Putamen (tissue), 1 donor: ENCODE results near the gene ZNF23.

Source experiments
- DNase-seq: peaks from one replicate; pipeline ENCODE4 v3.0.0-alpha.2; 2016; ENCODE audit warnings: low spot score

Gene ZNF23

DNA sequence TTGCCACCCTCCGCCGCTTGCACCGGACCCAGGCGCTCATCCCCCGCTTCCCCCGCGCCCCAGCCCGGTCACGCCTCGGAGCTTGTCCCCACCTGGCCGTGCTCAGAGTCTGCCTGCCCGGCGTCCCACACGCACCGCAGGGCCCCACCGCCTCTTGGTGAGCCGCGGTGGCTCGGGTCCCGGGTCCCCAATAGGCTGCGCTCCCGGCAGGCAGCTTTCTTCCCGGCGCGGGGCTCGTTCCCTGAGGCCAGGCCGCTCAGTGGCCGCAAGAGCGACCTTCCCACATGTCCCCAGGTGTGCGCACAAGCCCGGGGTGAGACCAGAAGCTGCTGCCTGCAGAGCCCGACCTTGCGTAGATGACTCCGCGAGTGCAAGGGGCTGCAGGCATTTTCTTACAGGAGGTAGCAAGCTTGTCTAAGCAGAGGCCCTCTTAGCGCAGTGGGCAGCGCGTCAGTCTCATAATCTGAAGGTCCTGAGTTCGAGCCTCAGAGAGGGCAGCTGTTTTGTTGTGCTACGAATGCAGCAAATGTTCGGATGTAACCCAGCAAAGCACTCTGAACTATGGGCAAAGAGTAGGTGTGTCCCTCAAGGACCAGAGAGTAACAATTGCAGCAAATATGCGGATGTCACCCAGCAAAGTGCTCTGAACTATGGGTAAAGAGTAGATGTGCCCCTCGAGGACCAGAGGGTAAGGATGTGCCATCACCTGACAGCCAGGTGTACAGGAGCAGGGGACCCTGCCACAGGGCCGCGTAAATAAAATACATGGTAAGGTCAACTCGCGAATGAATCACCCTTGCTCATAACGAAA lies 35.8 kb downstream of the ZNF23 start:
- no peak for DNase-seq

DNA sequence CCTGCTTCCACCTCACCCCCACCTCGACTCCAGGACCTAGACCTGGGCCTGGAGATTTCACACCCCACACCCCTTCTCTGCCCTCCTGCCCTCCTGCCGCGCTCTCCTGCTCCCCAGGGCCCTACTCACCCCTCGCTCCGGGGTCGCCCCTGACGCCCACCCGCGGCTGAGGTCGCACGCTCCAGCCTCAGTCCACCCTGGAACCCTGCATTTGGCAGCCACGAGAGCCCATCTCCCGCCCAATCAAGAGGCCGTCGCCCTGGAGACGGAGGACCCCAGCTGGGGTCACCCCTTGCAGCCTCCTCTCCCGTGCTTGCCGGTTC lies 36.3 kb downstream of the ZNF23 start:
- DNase-seq: no peak

DNA sequence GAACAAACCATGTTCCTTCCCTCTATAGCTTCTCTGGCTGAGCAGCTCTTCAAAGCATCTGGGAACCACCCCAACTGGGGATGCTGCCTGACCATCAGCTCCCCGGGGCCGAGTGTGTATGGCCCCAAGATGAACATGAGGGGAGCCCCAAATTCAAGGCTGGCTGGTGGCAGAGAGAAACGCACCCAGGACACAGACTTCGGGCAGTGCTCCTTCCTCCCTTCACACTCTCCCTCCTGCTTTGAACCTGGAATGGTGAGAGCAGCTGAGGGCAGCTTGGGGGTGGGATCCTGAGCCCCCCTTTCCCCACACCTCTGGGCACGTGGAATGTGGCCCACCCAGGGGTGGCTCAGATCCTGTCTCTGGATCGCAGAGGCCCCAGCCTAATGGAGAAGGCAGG lies 37.4 kb downstream of the ZNF23 start:
- no peak for DNase-seq

DNA sequence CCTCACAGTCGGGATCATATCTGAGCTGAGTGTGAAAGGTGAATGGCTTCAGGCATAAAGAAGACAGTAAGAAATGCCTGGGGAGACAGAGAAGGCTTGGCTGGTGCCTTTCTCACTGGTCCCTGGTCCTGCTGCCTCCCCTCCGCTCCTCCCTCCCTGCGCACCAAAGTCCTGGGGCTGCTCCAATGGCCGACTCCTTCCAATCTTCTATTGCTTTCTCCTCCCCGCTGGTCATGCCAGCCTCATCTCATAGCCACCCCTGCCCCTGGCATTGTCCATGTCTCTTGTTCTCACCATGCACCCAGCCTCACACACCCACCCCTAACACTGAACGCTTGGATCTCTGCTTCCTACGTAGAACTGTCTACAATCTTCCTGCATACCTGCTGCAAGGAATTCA lies 38.2 kb downstream of the ZNF23 start:
- no peak for DNase-seq

DNA sequence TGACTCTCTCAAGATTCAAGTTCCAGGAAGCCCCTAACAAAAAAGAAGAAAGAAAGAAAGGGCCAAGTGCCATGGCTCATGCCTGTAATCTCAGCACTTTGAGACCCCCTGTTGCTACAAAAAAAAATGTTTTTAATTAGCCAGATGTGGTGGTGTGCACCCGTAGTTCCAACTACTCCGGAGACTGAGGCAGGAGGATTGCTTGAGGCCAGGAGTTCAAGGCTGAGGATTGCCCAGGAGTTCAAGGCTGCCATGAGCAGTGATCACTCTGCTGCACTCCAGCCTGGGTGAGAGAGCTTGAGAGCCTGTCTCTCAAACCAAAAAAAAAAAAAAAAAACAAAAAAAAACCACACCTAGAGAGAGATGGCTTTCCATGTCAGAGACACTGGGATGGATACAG lies 39.0 kb downstream of the ZNF23 start:
- no peak for DNase-seq

DNA sequence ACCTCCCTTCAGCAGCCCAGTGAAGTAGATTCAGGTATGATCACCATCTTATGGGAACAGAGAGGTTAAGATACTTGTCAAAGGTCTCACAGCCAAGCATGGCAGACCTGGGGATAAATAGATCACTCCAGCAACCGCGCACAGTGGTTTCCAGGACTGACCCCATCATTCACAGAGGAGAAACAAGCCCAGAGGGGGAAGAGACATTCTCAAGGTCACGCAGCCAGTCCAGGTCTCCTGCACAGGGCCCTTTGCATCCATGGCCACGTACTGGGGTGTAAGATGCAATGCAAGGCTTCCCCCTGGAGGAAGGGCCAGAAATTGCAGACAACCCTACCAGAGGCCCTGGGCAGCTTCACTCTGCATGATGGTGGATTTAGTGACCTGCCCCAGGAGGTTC lies 40.1 kb downstream of the ZNF23 start:
- DNase-seq: no peak

DNA sequence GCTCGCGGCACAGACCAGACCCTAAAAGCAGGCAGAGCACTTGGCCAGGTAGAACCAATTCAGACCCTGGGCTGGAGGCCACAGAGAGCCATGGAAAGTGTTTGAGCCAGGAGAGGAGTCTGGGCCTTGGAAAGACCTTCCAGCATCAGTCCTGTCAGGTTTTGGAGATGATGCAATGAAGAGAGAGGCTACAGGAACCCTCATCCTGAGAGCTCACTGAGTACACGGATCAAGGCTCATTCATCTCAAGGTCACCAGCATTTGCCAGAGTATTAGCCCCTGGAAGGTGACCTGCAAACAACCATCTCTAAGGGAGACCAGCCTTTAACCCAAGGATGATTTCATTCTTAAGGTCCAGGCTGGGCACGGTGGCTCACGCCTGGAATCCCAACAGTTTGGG lies 48.0 kb downstream of the ZNF23 start:
- DNase-seq: no peak

DNA sequence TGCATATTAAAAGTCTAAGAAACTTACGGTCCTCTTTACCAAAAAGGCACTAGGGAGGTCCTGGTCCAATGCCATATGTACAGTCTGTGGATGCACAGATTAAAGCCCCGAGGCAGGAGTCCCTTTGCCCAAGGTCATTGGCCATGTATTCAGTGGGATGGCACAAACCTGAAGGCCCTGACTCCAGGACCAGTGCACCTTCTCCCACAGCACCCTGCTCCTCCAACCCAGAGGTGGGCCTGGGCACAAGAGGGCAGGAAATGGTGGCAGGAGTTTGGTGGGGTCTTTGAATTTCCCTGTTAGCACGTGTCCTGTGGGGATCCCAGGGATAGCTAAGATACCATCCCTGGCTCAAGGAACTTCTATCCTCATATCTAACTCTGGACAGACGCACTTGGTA lies 48.7 kb downstream of the ZNF23 start:
- no peak for DNase-seq

DNA sequence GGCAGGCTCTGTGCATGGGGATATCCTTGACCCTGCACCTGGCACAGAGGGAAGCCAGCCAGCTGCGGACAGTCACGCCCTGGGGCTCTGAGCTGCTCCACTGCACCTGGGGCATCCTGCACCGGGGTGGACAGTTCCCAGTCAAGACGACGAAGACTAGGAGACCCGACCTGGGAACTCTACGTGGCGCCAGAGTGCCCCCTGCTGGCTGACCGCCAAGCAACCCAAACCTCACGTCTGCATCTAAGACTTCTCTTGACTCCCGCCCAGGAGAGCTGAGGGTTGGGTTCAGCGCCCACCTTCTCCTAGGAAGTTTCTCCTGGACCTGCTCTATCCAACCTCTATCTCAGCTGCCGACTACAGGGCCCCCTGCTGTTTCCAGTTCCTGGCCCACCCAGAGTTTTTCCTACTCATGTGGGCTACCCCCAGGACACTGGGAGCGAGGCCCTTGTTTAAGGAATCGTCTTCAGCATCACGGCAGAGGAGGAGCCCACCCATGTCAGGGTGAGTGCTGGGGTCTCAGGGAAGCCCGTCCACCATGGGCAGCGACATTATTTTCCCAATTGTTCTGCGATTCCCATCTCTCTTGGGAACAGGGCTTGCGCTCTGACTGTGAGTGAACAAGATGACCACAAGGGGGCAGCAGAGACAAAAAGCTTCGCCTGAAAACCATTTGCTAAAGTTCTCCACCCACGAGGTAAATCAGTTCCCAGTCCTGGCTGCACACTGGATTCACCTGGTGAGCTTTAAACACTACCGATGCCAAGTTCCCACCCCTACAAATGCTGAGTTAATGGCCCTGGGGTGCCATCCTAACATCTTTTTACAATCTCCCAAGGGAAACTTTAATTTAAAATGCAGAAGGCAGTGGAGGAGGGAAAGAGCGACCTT lies 49.5 kb downstream of the ZNF23 start:
- DNase-seq: peak; percentile 47

DNA sequence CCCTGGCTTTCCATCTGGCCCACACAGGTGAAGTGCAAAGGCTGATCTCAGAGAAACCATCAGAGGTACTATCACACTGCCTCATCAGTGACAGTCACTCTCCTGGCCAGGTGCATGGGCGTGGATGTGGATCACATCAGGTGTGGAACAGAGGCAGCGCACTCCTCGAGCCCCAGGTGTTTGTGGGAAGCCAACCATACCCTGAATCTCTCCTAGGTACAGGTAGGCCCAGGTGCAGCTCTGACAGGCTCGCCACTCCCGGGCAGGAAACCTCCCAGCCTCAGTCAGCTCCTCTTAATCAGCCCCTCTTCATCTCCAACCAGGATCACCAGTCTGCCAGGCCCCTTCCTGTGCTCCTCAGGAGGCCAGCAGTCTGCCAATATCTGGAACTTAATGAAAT lies 51.9 kb downstream of the ZNF23 start:
- no peak for DNase-seq

DNA sequence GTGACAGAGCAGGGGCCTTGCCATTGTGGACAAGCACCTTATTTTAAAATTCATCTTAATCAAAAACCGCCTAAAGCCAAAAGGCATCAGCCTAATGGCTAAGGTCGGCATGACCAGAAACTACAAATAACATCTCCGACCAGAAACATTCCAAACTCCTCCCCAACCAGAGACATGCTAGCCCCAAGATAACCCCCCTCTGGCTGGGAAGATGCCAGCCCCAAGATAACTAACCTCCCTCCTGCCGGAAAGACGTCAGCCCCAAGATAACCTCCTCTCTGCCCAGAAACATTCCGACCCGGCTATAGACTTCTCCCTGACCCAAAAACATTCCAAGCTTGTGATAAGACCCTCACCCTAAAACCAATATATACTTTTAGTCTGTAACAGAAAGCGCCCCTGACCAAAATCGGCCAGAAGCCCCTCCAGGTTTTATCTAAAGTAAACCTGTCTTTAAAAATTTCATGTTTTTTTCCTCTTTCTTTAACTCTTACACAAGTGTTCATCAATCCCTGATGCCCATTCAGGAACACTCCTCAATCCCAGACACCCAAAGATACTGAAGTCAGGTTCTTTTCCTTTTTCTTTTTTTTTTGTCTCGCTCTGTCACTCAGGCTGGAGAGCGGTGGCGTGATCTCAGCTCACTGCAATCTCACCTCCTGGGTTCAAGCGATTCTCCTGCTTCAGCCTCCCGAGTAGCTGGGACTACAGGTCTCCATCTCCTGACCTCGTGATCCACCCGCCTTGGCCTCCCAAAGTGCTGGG lies 52.9 kb downstream of the ZNF23 start:
- DNase-seq: no peak

DNA sequence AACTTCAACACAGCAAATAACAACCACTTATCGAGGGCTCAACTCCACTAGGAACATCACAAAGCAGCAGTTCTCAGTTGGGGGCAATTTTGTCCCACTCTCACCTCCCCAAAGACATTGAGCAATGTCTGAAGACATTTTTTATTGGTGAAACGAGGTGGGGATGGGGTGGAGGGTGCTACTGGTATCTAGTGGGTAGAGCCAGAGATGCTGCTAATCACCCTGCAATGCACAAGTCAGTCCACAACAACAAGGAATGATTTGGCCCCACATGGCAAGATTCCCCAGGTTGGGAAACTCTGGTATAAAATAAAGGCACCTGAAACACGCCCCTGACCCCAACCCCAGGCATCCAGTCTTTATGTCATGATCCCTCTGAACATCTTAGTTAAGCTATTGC lies 53.5 kb downstream of the ZNF23 start:
- no peak for DNase-seq

DNA sequence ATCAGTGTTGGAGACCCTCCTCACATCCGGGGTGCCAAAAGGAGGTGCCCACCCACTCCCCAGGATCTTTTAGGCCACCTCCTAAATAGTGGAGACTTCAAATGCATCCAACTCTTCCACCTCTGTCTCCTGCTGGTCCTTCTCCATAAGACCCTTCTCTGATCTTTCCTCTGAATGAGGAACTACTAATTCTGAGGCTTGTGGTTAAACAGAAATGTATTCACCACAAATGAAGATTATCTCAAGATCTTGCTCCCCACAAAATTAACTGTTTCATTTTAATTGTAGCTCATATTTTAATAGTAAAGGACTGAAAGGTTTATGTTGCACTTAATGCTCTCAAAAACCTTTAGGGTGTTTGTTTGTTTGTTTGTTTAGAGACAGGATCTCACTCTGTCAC lies 54.3 kb downstream of the ZNF23 start:
- no peak for DNase-seq

DNA sequence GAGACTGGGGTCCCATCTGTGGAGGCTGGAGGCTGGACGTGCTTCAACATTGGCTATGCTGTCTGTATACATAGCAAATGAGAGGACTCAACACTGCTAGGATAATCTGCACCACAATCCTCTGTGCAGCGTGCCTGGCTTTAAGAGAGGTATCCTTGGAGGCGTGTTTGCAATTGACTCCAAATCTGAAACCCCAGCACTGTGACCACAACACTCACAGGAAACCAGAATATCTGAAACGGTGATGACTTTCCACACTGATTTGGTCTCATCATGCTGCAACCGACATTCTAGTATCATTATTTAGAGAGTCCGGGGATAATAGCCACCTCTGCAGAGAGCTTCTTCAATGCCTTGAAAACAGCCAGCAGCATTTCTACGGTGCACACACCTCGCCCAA lies 55.3 kb downstream of the ZNF23 start:
- DNase-seq: no peak

DNA sequence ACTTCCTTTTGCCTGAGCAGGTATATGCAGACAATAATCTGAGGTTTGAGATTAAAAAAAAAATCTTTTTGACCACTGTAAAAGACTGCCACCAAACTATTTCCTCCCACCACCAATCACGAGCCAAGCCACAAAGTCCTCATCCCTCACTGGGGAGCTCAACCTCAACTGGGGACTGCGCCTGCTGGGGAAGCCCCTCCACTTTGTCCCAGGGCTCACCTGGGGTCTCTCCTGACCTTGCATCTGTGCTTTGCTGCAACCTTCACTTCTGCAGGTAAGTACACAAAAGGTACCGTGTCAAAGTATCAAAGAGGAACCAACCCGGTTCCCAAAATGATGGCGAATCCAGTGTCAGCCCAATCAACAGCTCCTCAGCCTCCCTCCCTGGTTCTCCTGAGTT lies 55.7 kb downstream of the ZNF23 start:
- DNase-seq: no peak

DNA sequence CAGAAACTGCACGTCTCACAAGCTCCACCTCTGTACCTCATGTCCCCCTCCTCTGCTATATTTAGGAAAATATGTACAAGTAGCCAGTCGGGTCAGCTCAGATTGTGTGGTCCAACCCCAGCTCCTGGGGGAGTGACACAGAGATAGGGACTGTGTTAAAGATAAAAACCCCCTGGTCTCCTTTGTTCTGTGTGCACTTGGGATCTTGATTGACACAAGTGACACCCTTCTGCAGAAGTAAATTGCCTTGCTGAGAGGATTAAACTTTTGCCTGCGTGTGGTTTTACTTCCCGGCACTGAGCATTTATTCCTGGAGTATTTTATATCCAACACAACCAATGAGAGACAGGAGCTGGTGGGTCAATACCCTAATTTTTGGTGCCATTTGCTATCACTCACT lies 57.7 kb downstream of the ZNF23 start:
- DNase-seq: no peak

DNA sequence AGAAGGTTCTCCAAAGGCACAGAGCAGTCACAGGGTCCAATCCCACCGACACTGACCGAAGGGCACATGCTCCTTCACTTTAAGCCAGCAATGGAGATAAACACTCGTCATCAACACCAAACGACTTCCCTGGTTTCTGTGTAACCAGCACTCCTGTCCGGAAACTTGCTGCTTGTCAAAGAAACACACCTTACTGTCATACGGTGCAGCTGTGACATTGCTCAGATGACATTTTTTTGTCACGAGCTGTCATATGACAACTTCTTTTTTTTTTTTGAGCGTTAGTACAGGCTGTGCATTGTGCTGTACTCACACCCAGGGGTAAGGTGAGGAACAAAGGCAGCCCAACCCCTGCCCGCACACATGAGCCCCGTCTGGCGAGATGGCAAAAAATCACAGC lies 59.4 kb downstream of the ZNF23 start:
- DNase-seq: no peak

DNA sequence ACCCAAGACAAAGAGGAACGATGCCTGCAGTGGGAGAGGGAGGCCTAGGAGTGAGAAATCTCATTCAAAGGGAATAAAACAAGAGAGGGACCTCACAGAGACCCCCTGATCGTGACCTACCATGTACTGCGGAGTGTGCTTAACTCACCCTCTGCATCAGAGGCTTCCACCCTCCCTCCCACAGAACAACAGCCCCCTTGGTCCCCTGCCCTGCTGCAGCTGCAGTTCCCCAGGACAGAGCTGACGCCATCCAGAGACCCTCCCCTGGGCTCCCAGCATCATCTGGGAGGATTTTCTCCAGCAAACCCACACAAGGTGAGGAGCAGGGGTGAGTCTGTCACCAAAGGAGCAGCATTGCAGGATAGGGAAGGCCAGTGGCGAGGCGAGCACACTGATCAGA lies 60.0 kb downstream of the ZNF23 start:
- no peak for DNase-seq

DNA sequence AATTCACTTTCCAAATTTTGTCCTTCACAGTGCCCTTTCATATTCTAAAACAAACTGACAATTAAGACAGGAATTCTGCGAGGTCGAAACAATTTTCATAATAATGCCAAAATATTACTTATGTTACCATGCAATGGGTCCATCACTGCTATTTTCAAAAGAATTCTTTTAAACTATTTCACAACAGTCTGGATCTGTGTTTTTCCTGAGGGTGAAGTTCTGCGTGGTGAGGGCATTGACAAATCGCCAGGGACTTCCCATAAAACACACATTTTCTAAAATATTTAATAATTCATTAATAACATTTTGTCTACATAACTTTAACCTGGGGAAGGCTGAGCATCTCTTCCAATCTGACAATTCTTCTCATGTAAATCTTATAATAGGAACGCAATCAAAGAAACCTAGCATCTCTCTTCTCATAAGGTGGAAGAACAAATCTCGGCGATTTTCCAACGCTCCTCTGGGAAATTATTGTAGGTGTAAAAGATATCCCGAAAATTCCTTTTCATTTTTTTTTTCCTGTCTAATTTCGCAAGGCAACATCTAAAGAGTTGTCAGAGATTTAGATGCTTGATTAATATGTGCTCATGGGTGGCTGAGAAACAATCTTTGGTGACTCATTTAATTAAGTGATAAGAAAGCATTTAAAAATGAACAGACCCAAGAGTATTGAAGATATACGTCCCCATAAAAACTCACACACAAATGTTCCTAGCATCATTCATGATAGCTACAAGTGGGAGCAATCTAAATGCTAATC lies 62.1 kb downstream of the ZNF23 start:
- no peak for DNase-seq
